GM18520 (cell line): ENCODE results near the gene ZBTB32.
"Not testable (repeated sequence)": the region's sequence is repeated elsewhere in the genome, so short reads cannot be mapped to it uniquely, and the experiment has no call there.

Experiments used
- ATAC-seq: cut with Tn5 transposase; IDR thresholded peaks from one replicate; pipeline ENCODE4 v1.9.1; 2021; ENCODE audit not compliant: unreplicated experiment

The ZBTB32 gene

DNA sequence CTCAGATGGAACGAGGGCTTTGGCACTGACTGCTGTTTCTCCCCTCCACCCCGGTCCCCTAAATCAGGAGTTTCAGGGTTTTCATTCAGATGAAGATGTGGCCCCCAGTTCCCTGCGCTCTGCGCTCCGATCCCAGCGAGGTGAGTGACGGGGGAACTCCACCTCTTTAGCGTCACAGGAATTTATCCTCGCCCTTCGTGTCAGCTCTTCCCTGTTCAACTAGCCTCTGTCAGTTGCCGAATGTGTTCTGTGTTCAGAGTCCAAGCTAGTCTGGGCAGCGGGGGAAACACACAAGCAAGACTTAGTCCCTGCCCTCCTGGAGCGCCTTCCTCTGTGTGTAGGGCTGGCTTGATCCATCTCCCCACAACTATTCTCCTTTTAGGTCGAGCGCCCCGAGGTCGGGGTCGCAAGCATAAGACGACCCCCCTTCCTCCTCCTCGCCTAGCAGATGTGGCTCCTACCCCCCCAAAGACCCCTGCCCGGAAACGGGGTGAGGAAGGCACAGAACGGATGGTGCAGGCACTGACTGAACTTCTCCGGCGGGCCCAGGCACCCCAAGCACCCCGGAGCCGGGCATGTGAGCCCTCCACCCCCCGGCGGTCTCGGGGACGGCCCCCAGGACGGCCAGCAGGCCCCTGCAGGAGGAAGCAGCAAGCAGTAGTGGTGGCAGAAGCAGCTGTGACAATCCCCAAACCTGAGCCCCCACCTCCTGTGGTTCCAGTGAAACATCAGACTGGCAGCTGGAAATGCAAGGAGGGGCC lies 15.2 kb downstream of the ZBTB32 start:
- no peak for ATAC-seq

DNA sequence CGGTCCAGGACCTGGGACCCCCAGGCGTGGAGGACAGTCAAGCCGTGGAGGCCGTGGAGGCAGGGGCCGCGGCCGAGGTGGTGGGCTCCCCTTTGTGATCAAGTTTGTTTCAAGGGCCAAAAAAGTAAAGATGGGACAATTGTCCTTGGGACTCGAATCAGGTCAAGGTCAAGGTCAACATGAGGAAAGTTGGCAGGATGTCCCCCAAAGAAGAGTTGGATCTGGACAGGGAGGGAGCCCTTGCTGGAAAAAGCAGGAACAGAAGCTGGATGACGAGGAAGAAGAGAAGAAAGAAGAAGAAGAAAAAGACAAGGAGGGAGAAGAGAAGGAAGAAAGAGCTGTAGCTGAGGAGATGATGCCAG lies 15.8 kb downstream of the ZBTB32 start:
- ATAC-seq = no peak

DNA sequence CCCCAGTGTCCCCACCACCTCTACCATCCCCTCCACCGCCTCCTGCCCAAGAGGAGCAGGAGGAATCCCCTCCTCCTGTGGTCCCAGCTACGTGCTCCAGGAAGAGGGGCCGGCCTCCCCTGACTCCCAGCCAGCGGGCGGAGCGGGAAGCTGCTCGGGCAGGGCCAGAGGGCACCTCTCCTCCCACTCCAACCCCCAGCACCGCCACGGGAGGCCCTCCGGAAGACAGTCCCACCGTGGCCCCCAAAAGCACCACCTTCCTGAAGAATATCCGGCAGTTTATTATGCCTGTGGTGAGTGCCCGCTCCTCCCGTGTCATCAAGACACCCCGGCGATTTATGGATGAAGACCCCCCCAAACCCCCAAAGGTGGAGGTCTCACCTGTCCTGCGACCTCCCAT lies 16.3 kb downstream of the ZBTB32 start:
- no peak for ATAC-seq

DNA sequence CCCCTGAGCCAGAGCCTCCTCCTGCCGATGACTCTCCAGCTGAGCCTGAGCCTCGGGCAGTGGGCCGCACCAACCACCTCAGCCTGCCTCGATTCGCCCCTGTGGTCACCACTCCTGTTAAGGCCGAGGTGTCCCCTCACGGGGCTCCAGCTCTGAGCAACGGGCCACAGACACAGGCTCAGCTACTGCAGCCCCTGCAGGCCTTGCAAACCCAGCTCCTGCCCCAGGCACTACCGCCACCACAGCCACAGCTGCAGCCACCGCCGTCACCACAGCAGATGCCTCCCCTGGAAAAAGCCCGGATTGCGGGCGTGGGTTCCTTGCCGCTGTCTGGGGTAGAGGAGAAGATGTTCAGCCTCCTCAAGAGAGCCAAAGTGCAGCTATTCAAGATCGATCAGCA lies 17.0 kb downstream of the ZBTB32 start:
- no peak for ATAC-seq

DNA sequence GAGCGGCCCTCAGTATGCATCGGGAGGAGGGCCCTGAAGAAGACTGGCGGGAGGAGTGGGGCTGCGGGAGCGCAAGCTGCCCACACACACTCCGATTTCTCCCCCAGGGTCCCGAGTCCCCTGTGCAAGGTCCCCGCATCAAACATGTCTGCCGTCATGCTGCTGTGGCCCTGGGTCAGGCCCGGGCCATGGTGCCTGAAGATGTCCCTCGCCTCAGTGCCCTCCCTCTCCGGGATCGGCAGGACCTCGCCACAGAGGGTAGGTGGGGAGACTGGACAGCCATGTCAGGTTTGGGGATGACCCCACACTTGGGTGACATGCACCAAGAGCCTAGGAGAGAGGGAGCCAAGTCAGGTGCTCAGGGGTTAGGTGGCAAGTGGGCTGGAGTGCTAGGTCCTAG lies 18.1 kb downstream of the ZBTB32 start:
- no peak for ATAC-seq

DNA sequence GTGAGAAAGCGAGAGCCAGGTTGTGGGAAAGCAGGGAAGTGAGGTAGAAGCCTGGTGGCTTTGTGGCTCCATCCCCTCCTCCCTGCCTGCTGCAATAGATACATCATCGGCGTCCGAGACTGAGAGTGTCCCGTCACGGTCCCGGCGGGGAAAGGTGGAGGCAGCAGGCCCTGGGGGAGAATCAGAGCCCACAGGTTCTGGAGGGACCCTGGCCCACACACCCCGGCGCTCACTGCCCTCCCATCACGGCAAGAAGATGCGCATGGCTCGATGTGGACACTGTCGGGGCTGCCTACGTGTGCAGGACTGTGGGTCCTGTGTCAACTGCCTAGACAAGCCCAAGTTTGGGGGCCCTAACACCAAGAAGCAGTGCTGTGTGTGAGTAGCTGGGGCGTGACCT lies 18.5 kb downstream of the ZBTB32 start:
- ATAC-seq = no peak

DNA sequence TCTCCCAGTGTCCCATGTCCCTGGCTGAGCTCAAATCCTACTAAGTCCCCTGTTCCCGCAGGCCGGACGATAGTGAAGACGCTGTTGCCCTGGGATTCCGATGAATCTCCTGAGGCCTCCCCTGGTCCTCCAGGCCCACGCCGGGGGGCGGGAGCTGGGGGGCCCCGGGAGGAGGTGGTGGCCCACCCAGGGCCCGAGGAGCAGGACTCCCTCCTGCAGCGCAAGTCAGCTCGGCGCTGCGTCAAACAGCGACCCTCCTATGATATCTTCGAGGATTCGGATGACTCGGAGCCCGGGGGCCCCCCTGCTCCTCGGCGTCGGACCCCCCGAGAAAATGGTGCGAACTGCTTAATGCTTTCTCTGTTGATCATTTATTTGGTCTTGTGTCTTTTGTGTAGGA lies 19.3 kb downstream of the ZBTB32 start:
- ATAC-seq = no peak

DNA sequence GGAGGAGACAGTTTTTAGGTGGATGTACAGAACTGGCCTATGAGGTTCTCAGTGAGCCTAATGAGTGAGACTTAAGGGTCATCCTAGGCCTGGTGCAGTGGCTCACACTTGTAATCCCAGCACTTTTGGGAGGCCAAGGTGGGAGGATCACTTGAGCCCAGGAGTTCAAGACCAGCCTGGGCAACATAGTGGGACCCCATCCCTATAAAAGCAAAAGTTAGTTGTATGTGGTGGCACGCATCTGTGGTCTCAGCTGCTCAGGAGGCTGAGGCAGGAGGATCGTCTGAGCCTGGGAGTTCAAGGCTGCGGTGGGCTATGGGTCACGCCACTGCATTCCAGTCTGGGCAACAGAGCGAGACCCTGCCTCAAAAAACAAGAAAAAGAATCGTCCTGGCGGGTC lies 19.8 kb downstream of the ZBTB32 start:
- not testable (repeated sequence) for ATAC-seq

DNA sequence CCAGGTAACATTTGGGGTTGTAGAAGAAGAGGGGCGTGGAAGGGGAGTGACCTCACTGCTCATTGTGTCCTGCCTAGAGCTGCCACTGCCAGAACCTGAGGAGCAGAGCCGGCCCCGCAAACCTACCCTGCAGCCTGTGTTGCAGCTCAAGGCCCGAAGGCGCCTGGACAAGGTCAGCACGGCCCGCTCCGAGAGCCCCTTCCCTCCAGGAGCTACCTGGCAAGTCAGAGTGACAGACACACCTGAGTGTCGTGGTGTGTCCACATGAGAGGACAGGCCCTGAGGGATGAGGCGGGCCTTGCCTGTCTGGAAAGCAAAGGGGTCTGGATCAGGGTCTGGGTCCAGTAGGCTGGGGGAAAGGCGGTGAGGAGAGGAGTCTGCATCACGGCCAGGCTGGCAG lies 20.2 kb downstream of the ZBTB32 start:
- ATAC-seq = no peak

DNA sequence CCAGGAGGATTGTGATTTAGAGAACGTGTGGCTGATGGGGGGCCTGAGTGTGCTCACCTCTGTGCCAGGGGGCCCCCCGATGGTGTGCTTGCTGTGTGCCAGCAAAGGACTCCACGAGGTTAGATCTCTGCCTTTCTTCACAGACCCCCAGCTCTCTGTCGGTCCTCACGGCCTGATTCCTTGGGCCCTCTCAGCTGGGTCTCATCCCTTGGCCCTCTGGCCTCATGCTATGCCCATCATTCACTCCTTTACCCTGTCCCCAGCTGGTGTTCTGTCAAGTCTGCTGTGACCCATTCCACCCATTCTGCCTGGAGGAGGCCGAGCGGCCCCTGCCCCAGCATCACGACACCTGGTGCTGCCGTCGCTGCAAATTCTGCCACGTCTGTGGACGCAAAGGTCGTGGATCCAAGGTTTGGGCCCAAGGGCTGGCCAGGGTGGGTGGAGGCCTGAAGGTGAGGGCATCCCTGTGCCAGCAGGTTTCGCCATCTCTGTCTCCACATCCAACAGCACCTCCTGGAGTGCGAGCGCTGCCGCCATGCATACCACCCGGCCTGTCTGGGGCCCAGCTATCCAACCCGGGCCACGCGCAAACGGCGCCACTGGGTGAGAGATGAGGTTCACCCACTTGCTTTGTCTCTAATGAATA lies 21.0 kb downstream of the ZBTB32 start:
- ATAC-seq = no peak

DNA sequence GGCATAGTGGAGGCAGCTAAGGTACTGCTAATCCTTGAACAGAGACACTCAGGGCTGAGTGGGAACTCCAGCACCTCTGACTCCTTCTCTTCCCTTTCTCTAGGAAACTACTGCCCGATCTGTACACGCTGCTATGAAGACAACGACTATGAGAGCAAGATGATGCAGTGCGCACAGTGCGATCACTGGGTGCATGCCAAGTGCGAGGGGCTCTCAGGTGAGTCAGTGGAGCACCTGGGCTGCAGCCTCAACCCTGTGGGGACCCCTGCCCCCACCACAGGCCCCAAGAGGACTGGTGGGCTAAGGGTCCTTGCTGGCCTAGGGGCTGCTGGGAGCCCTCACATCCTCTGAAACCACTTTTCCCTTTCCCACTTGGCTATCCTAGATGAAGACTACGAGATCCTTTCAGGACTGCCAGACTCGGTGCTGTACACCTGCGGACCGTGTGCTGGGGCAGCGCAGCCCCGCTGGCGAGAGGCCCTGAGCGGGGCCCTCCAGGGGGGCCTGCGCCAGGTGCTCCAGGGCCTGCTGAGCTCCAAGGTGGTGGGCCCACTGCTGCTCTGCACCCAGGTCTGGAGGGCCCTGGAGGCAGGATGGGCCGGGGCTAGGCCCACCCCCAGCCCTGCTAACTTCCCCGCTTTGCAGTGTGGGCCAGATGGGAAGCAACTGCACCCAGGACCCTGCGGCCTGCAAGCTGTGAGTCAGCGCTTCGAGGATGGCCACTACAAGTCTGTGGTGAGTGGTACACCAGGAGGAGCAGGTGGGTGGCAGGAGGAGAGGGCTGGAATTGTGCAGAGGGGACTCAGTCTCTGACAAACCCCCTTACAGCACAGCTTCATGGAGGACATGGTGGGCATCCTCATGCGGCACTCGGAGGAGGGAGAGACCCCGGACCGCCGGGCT lies 22.9 kb downstream of the ZBTB32 start:
- ATAC-seq = no peak

DNA sequence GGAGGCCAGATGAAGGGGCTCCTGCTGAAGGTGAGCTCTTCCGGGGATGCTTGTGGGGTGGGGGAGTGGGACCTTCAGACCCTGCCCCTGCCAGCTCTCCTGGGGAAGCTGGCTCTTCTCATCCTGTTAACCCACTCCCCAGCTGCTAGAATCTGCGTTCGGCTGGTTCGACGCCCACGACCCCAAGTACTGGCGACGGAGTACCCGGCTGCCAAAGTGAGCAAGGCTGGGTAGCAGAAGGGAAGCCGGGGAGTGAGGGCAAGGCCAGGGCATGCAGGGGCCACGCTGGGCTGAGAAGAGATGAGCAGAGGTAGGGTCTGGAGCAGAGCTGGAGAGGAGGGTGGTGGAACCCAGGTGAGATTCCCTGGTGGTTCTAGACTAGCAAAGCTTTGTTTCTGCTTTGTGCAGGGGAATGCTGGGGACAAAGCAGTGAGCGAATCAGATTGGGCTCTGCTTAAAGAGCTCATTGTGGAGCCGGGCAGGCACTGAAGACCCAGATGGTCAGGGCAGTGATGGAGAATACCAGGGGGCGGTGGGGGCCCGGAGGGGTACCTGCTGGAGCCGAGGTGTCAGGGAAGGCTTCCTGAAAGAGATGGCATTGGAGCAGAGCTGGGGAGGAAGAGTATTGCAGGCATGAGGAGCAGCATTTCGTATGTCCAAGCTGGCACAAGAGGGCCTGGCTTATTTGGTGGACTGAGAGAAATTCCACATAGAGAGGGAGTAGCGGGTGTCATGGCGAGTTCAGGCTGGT lies 23.8 kb downstream of the ZBTB32 start:
- ATAC-seq = no peak

DNA sequence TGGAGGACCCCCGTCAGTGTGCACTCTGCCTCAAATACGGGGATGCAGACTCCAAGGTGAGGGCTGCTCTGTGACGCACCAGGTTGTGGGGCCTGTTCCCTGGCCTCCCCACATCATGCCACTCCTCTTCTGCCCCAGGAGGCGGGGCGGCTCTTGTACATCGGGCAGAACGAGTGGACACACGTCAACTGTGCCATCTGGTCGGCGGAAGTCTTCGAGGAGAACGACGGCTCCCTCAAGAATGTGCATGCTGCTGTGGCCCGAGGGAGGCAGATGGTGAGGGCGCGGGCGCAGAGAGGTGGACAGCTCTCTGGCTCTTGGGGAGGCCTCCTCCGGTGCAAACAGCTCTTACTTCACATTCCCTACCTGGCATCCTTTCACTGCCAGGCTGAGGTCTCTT lies 24.7 kb downstream of the ZBTB32 start:
- no peak for ATAC-seq

DNA sequence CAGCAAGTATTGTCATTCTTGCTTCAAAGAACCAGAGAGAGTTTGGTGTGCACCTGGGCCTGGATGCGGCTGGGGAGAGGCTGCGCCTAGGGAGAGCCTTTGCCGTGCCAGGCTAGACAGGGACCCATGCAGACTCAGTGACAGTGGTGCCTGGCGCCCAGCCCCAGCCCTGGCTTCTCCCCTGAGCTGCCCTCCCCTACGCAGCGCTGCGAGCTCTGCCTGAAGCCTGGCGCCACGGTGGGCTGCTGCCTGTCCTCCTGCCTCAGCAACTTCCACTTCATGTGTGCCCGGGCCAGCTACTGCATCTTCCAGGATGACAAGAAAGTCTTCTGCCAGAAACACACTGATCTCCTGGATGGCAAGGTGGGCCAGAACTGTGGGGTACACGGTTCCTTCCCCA lies 25.4 kb downstream of the ZBTB32 start:
- no peak for ATAC-seq

DNA sequence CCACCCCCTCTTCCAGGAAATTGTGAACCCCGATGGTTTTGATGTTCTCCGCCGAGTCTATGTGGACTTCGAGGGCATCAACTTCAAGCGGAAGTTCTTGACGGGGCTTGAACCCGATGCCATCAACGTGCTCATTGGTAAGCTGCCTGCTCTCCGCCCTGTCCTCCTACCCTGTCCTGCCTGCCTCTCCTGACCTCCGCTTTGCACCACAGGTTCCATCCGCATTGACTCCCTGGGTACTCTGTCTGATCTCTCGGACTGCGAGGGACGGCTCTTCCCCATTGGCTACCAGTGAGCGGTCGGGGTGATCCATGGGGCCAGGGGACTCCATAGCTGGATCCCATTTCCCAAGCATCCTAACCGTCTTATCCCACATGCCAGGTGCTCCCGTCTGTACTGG lies 26.0 kb downstream of the ZBTB32 start:
- ATAC-seq = no peak

DNA sequence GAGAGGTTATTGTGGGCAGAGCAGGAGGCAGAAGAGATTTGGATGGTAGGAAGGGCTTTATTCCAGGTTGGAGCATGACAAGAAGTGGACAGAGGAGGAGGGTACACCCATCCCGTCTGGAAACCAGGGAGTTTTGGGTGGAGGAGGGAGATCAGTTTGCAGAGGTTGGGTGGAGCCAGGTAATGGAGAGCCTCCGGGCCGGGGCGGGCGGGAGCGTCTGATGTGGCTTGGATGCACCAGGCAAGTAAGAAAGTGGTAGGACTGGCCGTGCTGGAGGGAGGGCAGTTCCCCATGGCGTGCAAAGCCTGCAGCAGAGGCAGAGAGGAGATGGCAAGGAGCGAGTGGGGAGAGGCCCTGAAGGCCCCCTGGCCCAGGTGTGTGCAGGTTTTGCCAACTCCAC lies 27.0 kb downstream of the ZBTB32 start:
- ATAC-seq = no peak

DNA sequence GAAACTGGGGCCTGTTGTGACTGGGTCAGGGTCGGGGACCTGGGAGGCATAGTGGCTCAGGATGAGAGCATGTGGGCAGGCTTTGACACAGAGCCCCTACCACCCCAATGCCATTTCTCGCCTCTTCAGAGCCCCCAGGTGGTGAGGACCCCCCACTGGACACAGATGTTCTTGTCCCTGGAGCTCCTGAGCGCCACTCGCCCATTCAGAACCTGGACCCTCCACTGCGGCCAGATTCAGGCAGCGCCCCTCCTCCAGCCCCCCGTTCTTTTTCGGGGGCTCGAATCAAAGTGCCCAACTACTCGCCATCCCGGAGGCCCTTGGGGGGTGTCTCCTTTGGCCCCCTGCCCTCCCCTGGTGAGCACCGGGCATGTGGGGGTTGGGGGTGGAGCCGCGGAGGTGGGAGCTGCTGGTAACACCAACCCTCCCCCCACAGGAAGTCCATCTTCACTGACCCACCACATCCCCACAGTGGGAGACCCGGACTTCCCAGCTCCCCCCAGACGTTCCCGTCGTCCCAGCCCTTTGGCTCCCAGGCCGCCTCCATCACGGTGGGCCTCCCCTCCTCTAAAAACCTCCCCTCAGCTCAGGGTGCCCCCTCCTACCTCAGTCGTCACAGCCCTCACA lies 27.5 kb downstream of the ZBTB32 start:
- no peak for ATAC-seq

DNA sequence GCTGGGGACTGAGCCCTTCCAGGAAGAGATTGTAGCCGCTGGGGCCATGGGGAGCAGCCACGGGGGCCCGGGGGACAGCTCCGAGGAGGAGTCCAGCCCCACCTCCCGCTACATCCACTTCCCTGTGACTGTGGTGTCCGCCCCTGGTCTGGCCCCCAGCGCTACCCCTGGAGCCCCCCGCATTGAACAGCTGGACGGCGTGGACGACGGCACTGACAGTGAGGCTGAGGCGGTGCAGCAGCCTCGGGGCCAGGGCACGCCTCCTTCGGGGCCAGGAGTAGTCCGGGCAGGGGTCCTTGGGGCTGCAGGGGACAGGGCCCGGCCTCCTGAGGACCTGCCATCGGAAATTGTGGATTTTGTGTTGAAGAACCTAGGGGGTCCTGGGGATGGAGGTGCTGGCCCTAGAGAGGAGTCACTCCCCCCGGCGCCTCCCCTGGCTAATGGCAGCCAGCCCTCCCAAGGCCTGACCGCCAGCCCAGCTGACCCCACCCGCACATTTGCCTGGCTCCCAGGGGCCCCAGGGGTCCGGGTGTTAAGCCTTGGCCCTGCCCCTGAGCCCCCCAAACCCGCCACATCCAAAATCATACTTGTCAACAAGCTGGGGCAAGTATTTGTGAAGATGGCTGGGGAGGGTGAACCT lies 28.3 kb downstream of the ZBTB32 start:
- no peak for ATAC-seq

DNA sequence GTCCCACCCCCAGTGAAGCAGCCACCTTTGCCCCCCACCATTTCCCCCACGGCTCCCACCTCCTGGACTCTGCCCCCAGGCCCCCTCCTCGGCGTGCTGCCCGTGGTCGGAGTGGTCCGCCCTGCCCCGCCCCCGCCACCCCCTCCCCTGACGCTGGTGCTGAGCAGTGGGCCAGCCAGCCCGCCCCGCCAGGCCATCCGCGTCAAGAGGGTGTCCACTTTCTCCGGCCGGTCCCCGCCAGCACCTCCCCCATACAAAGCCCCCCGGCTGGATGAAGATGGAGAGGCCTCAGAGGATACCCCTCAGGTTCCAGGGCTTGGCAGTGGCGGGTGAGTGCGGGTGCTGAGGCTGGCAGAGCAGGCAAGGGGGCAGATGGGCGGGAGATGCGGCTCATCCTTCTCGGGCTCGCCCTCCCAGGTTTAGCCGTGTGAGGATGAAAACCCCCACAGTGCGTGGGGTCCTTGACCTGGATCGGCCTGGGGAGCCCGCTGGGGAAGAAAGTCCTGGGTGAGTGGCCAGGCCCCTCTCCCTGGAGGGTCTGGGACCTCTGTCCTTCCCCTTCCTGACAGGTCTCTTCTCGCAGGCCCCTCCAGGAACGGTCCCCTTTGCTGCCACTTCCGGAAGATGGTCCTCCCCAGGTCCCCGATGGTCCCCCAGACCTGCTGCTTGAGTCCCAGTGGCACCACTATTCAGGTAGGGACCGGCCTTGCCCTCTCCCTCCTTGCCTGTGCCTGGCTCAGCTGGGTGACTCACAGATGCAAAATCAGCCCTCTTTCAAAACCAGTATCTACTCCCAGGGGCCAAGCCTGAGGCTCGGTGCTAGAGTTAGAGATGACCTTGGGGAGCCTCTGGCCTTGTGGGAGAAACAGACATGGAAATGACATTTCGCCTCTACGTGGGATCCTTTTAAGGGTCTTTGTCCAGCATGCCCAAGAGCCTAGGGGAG lies 29.1 kb downstream of the ZBTB32 start:
- ATAC-seq = no peak
